GM21717 (cell line): ENCODE measurements around the gene GABBR2.

Experiments used
- ATAC-seq: cut with Tn5 transposase; IDR thresholded peaks from one replicate; pipeline ENCODE4 v1.9.1; 2021; ENCODE audit warnings: mild to moderate bottlenecking, moderate library complexity; ENCODE audit not compliant: unreplicated experiment

Gene GABBR2

DNA sequence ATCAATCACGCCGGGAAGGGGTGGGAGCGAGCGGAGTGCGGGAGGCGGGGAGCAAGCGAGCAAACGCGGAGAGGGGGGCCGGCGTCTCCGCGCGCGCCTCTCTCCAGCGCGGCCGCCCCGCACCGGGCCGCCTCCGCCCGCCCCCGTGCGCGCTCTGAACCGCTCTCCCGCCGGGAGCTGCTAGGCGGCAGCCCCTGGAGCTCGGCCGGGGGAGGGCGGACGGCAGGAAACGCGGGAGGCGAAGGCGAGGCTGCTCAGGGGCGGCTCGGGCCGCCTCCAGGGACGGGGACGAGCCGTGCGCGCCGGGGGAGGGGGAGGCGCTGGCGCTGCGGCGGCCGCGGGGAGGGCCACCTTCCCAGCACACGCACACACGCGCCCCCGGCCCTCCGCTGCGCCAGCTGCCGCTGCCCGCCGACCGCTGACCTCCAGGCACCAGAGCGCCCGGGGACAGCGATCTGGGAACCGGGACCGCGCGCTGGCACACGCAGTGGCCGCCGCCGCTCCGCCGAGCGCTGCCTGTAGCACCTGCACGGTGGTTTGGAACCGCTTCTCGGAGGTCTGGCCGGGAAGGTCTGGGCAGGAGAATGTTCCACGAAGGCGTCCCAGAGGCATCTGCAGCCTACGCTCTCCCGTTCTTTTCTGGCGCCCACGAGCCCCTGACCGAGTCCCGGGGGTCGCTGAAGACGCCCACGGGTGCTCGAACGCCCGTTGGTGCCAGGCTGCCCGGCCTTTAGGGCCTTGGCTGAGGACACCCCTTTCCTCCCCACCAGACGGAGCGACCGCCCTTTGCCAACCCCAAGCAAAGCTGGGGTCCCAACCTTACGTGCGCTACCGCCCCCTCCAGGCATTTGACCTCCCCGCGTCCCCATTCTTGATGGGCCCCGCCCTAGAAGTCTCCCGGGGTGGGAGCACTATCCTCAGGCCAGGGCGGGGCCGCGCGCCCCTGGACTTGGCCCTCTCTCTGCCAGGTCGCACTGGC lies at the start of gene GABBR2:
Gene GABBR2 (minus strand): TSS at position 3 of the 979 bp plus-strand sequence. CDS start 198 bp downstream, outside the sequence.
- no peak for ATAC-seq

DNA sequence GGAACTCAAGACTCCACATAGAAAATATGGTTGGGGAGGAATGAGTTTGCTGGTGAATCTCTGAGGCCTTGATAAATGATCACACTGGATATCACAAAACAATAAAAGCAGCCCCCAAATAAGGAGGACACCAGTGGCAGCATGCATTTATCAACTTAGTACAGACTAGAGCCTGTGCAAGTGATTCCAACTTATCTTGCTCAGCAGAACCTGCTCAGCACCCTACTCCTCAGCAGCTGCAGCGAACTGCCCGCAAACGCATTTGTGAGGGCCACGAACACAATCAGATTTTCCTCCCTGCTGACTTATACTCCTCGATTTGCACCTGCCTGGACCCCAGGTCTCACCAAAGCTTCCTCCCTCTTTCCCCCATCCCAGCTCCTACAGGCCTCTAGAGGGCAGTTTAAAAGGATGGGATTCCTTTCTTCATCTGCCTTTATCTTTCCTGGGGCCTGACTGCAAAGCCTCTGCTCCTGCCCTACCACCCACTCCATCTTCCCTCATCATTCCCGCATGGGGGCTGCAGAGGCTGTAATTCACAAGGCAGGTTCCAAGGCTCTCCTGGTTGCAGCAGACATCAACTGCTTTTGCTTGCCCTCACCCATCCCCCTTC lies 46.4 kb upstream of the GABBR2 start:
- ATAC-seq = no peak

DNA sequence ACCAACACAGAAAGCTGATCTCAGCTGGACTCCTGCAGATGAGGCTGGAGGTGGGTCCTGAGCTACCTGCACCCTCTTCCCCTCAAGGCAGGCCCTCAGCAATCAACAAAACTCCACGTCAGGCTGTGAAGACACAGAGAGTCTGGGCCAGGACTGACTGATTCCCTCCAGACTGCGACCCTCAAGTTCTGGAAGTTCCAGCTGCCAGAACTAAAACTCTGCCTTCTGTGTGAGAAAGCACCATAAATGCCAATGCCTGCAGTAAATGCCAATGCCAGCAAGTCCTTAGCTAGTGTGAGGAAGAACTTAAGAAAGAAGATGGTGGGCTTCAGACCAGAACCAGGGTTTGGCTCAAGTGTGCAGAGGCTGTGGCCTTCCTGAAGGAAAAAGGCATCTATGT lies 42.5 kb upstream of the GABBR2 start:
- ATAC-seq = no peak

DNA sequence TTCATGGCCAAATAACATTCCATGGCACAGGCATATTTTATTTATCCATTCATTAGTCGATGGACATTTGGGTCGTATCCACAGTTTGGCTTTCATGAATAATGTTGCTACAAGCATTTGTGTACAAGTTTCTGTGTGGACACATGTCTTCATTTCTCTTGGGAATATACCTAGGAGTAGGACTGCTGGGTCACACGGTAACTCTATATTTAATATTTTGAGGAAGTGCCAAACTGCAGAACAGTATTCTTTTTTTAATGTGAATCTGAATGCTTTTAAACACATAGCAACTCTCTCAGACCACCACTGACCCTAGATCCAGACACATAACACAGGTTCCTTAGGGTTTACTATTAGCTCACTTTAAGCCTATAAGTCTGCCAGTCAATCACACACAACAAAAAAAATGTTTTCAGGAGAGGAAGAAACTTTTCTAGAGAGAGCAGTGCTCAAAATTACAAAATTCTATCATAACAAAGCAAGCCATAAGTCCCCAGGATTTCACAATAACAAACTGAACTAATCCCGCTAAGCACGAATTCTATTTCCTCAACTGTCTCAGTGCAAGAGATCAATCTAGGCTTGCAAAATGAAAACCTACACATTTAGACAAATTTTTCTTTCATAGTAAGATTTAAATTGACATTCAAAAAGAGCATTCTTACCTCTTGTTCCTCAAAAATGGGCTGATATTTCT lies 41.8 kb upstream of the GABBR2 start:
- no peak for ATAC-seq

GRCh38 chr9:98747476-98747875 lies 38.7 kb upstream of the GABBR2 start:
- ATAC-seq = no peak

DNA sequence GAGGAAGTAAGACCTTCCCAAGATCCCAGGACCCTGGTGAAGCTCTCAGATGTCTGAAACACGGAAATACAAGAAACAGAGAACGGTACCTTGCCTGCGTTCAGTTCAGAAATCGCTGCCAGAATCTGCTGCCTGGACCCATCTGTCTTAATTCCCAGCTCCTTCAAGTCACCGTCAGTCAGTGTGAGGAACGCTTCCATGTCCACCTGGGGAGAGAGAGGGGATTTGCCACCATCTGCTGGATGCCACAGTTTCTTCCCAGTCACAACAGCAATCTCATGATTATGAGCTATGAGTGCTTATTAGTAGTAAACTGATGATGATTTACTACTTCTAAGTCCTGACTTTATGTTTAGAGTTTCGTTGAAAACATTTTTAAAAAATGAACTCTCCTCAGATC lies 36.7 kb upstream of the GABBR2 start:
- ATAC-seq = no peak

- no peak for ATAC-seq
Observed at GRCh38 chr9:98743818-98744611, 35.3 kb upstream of the GABBR2 start.

DNA sequence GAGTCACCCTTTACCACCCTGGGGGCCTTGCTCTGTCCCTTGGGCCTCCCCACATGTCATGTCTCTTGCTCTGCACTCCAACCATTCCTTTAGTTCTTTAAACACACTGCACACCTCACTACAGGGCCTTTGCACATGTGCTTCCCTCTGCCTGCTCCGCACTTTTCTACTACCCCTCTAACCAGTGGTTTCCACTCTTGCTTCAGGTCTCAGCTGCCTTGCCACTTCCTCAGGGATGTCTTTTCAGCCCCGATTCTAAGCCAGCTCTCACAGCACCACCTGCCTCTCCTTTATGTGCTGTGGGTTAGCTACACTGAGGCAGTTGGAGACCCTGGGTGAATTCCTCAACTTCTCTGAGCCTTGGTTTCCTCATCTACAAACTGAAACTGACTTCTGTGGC lies 34.6 kb upstream of the GABBR2 start:
- no peak for ATAC-seq

GRCh38 chr9:98742325-98743280 lies 33.9 kb upstream of the GABBR2 start:
- no peak for ATAC-seq

DNA sequence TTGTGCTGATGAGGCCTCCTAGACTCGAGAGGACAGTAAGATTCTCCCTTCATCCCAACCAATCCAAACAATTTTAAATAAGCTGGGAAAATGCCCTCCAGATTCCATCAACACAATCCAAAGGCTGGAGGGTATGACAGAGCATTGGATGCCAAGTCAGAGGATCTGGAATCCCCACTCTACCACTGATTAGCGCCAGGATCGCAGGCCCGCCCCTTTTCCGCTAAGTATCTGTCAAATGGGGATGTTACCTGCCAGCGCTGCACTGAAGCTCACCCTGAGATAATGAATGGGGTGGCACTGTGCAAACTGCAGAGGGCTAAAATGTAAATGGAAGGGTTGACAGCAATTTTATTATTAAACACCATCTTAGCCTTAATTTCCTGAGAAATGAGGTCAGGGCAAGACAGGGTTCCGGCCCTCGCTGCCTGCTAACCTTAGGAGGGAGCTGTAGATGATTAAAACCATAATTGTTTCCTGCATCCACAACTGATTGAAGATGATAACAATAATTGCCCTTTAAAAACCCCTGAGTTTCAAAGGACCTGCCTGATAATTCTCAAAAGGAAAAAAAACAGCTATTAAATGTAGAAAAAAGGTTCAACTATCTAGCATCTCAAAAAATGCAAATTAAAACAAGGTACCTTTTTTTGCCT lies 31.6 kb upstream of the GABBR2 start:
- ATAC-seq = no peak

DNA sequence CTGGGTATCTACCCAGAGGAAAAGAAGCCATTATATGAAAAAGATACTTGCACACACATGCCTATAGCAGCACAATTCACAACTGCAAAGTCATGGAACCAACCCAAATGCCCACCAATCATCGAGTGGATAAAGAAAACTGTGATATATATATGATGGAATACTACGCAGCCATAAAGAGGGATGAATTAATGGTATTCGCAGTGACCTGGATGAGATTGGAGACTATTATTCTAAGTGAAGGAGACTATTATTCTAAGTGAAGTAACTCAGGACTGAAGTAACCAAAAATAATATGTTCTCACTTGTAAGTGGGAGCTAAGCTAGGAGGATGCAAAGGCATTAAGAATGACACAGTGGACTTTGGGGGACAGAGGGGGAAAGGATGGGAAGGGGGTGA lies 30.0 kb upstream of the GABBR2 start:
- no peak for ATAC-seq

DNA sequence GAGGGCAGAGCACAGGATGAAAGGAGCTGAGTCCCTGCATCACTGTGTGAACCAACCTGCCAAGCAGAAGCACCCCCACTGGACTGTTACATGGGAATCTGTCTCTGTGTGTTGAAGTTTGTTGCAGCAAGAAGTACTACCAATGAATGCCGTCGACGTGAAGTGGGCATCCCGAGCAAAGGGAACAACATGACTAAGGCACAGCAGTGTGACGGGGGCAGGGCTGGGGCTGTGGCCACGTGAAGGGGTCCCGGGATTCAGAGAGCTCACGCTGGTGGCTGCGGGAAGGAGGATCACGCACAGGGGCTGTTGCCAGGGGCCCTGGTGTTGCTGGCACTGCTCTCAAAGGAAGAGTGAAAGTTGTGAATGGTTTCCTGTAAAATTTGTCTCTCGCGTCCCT lies 27.5 kb upstream of the GABBR2 start:
- no peak for ATAC-seq

DNA sequence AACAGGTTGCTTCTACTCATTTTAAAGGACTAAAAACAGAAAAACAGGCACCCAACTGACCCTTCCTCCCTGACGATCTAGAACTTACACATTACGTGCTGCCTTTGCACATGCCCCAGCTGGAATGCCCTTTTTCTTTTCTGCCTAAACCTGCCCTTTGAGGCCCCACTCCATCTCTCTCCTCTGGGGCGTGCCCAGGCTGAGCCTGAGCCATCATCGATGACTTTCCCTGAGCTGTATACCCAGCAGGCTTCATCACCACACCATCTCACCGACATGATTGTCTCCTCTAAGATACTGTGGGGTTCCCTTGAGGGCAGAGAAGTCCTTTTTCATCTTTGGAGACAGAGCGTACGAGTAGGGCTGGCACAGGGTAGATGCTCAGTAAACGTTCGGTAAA lies 24.1 kb upstream of the GABBR2 start:
- no peak for ATAC-seq

- no peak for ATAC-seq
Observed at GRCh38 chr9:98732091-98732490, 23.4 kb upstream of the GABBR2 start.

- ATAC-seq = no peak
Observed at GRCh38 chr9:98730871-98731270, 22.1 kb upstream of the GABBR2 start.

DNA sequence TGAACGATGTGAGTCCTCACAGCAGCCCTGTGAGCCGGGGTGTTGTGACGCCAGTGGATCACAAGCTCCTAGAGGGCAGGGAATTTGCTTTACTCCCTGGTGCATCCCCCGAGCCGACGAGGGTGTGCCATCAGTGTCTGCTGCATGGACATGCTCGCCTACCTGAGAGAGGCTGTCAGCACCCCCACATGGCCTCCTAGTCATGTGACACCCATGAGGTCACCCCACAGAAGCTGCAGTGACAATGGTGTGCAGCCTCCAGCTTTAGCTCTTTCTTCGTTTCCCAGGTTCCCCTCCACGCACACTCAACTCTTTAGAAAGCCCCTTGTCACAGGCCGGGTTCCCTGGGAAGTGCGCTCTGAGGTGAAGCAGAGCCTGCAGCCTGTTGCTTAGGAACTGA lies 19.8 kb upstream of the GABBR2 start:
- ATAC-seq = no peak

DNA sequence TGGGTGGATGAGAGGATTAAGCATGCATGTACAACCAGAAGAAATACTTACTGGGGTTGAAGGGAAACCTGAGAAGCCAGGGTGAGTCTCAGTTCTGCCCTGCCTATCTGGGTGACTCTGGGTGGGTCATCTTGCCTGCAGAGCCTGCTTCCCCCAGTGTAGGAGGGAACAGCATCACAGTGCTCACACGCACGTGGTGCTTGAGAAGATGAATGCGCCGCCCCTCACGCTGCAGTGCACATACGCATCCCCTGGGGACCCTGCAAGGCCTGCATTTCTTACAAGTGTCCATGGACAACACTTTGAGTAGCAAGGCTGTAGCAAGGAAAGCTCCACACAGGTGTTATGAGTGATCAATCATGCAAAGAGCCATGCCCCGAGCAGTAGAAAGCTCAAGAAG lies 18.7 kb upstream of the GABBR2 start:
- no peak for ATAC-seq

DNA sequence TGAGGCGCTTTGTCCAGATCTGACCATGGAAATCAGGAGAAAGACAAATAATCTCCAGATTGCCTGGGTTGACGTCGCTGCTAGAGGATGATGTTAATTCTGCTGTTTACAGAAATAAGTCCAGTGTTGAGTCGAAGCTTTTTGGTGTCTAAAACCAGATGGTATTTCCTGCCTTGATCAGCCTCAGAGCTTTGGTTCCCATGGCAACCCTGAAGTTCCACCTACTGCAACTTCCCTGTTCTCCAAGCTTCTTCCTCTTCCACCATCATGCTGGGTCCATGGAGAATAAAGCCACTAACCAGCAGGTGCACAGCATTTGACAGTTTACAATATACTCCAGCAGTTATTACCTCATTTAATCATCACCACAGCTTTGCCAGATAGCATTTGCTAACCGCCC lies 18.0 kb upstream of the GABBR2 start:
- no peak for ATAC-seq

GRCh38 chr9:98724810-98725530 lies 16.2 kb upstream of the GABBR2 start:
- ATAC-seq = no peak
